ENCODE results near the gene BCL7A.

The BCL7A gene

GRCh38 chr12:122001466-122002209 is 20.0 kb upstream of the BCL7A start:
- no peak for DNase-seq

GRCh38 chr12:122003651-122004611 is 17.8 kb upstream of the BCL7A start:
- peak; percentile 44 for DNase-seq

- no peak for DNase-seq
Observed at GRCh38 chr12:122004633-122005071, 17.0 kb upstream of the BCL7A start.

DNA sequence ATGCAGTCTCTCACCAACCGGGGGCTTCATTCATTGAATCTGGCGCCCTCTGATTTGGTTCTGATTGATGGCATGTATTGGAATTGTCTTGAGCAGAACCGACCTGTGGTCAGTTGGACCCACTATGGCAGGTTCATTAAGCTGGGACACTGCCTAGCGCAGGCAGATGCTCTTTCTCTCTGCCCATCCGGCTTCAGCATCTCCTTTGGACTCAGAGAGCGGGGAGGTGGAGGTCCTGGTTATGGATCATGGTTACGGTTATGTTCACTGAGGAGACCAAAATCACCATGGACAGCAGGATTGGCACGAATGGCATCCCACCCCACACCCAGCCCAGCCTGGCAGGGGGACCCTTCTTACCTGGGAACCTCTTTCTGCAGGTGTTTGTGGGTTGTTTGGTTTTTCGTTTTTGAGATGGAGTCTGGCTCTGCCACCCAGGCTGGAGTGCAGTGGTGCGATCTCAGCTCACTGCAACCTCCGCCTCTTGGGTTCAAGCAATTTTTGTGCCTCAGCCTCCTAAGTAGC is 16.4 kb upstream of the BCL7A start:
- no peak for DNase-seq

DNA sequence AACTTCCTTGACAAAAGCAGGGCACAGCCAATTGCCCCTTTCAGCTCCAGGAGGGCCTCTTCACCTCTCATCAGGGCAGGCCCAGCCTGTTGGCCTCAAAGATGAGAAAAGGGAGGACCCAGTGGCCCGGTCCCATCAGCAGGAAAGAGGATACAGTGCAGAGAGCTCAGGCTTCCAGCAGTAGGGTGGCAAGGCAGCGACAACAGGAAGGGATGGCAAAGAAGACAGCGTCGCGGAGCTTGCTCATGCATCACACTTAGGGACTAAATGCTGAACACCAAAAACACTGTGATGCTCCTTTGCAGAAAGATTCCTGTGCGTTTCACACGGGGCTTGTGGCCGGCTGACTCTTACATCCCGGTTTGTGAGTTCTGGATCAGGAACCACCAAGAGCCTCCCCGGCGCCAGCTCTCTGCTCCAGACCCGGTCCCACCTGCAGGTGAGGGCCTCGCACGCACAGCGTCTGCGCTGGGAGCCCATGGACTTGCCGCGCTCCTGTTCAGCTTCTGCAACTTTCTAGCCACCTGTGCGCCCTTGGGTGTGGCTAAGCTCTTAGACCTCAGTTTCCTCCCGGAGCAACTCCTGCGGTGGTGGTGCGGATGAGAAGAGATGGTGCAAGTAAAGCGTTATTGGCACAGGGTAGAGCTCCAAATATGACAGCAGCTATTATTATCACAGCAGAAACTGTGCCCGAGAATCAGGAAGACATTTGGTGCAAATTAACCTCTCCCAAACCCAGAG is 15.3 kb upstream of the BCL7A start:
- no peak for DNase-seq

- DNase-seq: no peak
Observed at GRCh38 chr12:122009741-122010140, 11.9 kb upstream of the BCL7A start.

DNA sequence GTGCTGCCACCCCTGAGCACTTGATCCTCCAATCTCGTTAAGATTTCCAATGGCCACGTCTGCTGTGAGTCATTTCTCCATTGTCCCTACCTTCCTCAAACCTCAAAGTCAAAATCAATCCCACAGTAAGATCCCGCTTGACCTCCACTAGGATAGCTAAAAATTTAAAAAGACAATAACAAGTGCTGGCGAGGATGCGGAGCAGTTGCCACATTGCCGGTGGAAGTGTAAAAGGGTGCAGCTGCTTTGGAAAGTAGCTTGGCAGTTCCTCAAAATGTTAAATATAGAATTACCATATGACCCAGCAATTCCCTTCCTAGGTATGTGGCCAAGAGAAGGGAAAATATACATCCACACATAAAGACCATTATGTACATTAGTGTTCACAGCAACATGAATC is 9.5 kb upstream of the BCL7A start:
- no peak for DNase-seq

- peak; percentile 43 for DNase-seq
Observed at GRCh38 chr12:122013136-122013535, 8.5 kb upstream of the BCL7A start.

DNA sequence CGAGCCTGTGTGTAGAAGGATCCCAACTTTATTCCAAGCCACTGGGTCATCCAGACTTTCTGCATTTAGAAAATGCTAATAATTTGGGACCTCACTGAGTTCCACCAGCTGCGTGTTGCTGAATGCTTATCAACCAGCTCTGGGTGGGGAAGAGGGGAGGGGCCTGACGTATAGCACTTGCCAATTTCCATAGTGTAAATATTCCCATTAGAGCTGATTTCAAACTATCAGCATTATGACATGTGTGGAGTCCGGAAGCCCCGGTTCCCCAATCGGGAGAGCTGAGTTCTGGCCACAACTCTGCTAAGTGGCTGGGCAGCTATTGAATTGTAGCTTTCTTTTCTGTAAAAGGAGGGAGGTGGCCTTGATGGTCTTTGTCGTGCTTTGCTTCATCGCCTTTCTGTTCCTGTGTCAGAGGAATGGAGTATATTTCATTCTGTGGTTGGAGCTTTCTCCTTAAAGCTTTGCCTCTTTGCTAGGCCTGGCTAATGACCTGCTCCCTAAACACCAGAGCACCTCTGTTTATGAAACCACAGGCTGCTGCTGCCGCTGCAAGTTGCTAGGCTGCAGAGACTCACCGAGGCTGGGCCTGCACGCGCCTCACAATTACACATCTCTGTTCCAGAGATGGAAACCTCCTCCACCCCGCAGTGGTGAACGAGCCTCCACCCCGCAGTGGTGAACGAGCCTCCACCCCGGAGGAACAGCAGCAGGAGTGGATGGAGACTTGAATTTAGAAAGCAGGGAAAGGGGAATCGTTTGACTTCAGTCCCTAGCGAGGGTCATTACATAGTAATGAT is 7.7 kb upstream of the BCL7A start:
- DNase-seq: no peak

DNA sequence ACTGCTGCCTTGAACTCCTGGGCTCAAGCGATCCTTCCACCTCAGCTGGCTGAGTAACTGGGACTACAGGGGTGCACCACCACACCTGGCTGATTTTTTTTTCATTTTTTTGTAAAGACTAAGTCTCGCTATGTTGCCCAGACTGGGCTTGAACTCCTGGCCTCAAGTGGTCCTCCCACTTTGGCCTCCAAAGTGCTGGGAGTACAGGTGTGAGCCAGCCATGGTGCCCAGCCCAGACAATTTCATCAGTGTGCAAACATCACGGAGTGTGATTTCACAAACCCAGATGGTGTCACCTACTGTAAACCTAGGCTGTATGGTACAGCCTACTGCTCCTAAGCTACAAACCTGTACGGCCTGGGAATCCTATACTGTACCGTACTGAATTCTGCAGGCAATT is 6.9 kb upstream of the BCL7A start:
- DNase-seq: no peak

- no peak for DNase-seq
Observed at GRCh38 chr12:122018457-122018856, 3.2 kb upstream of the BCL7A start.

DNA sequence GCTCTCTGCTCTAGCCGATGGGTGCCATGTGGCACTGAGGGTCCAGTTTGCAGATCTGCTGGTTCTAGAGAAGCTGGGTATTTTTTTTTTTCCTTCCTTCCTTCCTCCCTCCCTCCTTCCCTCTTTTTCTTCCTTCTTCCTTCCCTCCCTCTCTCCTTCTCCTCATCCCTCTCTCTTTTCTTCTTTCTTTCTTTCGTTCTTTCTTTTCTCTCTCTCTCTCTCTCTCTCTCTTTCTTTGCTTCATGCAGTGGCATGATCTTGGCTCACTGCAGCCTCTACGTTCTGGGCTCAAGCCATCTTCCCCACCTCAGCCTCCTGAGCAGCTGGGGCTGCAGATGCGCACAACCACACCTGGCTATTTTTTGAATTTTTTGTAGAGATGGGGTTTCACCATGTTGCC is 2.7 kb upstream of the BCL7A start:
- no peak for DNase-seq

DNA sequence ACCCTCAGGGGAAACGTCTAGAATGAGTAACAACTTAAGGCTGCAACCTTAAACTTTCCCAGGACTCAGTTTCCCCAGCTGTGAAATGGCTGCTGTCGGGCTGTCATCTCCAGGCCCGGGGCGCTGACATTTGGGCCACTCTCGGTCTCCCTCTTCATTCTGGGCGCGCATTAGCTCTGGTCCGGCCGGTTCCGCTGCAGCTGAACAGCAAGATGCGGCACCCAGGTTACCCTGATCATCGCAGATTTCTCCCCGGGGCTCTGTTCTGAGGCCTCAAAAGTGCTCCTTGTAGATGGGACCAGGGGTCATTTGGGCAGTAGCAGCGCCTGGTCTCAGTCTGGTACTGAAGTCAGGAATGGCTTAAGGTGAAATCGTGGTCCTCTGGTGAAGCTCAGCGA is 890 bp upstream of the BCL7A start:
- DNase-seq: no peak

DNA sequence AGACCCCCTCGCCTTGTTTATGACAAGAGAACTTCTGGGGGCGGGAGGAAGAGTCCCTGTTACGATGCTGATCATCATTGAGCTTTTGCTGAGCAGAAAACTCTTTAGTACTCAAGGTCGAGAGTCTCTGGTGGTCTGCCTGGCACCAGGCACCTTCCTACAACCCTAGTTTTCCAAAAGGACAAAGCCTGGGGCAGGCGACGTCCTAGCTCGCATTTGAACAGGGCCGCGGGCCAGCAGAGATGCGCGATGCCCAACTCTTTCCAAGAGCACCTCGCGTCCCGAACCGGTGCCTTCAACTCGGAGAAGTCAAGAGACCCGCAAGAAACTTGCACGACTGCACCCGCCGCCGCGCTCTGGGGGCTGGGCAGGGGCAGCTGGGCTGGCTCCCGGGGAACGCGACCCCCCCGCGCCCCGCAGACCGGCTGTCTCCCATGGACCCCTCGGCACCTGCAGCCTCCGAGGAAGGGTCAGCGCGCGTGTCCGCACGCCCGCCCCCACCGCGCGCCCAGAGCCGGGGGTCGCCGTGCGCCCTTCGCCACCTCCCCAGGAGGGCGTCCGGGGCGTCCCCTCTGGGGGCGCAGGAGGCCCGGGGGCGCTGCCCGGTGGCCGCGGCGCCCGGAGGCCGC is 377 bp upstream of the BCL7A start:
- DNase-seq: no peak

- DNase-seq: peak; percentile 33
Observed at GRCh38 chr12:122022393-122023338, 982 bp downstream of the BCL7A start.

GRCh38 chr12:122023339-122024131 is 1.9 kb downstream of the BCL7A start:
- DNase-seq: no peak

GRCh38 chr12:122024132-122024785 is 2.6 kb downstream of the BCL7A start:
- DNase-seq: no peak

DNA sequence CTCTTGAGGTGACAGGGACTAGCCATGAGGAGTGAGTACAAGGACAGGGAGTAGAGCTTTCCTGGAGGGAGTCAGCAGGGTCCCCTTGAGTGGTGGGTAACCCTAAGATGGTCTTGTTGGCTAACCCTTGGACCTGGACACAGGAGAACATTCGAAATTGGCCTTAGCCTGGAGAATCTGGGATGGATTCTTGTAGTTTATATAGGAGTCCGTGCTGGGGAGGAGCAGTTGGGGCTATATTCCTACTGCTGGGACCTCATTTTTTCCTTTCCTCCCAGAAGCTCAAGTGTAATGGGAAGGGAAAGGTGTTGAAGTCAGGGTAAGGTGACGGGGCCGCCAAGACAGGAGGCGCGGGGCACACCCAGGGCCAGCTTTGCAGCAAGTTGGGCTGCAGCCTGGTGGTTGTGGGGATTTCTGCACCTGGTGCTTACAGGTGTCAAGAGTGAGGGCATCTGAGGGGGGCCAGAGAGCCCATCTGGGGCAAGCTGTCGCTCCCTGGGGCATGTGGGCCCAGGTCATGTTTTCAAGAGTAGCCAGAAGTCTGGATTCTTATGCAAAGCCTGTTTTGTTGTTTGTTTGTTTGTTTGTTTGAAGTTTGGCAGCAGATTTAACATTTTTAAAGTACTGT is 5.1 kb downstream of the BCL7A start:
- DNase-seq: no peak
